ENCODE measurements around the gene P2RY1. TPM values are rescaled to one million over a fixed set of nuclear protein-coding genes. Genes with fewer than 3 reads are reported as not detected.
"Not testable (repeated sequence)": the region's sequence is repeated elsewhere in the genome, so short reads cannot be mapped to it uniquely, and the experiment has no call there.

The P2RY1 gene
- total RNA-seq, 2 donors from 2014 or later, result 2.2 to 3.1 TPM

- TF ChIP-seq CTCF (IDR thresholded peaks at IDR 0.05), result no peak
- DNase-seq (ENCODE audit: low spot score), result no peak
- Histone ChIP-seq H3K27ac (no peak overlapping the region), H3K36me3 (no peaks in the 10 kb centered on the region), H3K9me3 (no peaks in the 10 kb centered on the region), H3K27me3 (no peaks in the 10 kb centered on the region), H3K4me1 (no peaks in the 10 kb centered on the region), H3K4me3 (no peak overlapping the region)
Observed at GRCh38 chr3:152858170-152858800, 23.4 kb downstream of the P2RY1 start.

GRCh38 chr3:152860736-152861135, 25.8 kb downstream of the P2RY1 start:
- TF ChIP-seq CTCF (IDR thresholded peaks at IDR 0.05), result no peak
- Histone ChIP-seq H3K9me3 (no peaks in the 10 kb centered on the region), H3K4me3 (no peak overlapping the region), H3K4me1 (no peaks in the 10 kb centered on the region), H3K27me3 (no peaks in the 10 kb centered on the region), H3K36me3 (no peaks in the 10 kb centered on the region), H3K27ac (no peak overlapping the region)
- no peak for DNase-seq (ENCODE audit: low spot score)

- TF ChIP-seq CTCF (IDR thresholded peaks at IDR 0.05), result no peak
- DNase-seq (ENCODE audit: low spot score), result no peak
- Histone ChIP-seq H3K4me3 (no peak overlapping the region), H3K36me3 (no peaks in the 10 kb centered on the region), H3K4me1 (no peaks in the 10 kb centered on the region), H3K9me3 (no peaks in the 10 kb centered on the region), H3K27ac (no peak overlapping the region), H3K27me3 (no peaks in the 10 kb centered on the region)
Observed at GRCh38 chr3:152865668-152866245, 30.8 kb downstream of the P2RY1 start.

GRCh38 chr3:152870027-152870426, 35.1 kb downstream of the P2RY1 start:
- Histone ChIP-seq H3K27me3 (no peaks in the 10 kb centered on the region), H3K9me3 (no peaks in the 10 kb centered on the region), H3K36me3 (no peaks in the 10 kb centered on the region), H3K27ac (no peak overlapping the region), H3K4me3 (no peak overlapping the region), H3K4me1 (no peaks in the 10 kb centered on the region)
- no peak for TF ChIP-seq CTCF (IDR thresholded peaks at IDR 0.05)
- DNase-seq (ENCODE audit: low spot score), result no peak

GRCh38 chr3:152873314-152873713, 38.4 kb downstream of the P2RY1 start:
- H3K4me3 ChIP-seq; H3K27ac ChIP-seq; DNase-seq (ENCODE audit: low spot score); H3K9me3 ChIP-seq; H3K36me3 ChIP-seq; H3K4me1 ChIP-seq; H3K27me3 ChIP-seq: not testable (repeated sequence)

GRCh38 chr3:152874896-152875749, 40.2 kb downstream of the P2RY1 start:
- TF ChIP-seq CTCF (IDR thresholded peaks at IDR 0.05), result no peak
- Histone ChIP-seq H3K4me1 (no peaks in the 10 kb centered on the region), H3K9me3 (no peaks in the 10 kb centered on the region), H3K4me3 (no peak overlapping the region), H3K27me3 (no peaks in the 10 kb centered on the region), H3K36me3 (no peaks in the 10 kb centered on the region), H3K27ac (no peak overlapping the region)
- DNase-seq (ENCODE audit: low spot score), result no peak

All from right atrium auricular region (tissue), 2 donors.